ENCODE data around the gene KCNB1. TPM values are rescaled to one million over a fixed set of nuclear protein-coding genes. Genes with fewer than 3 reads are reported as not detected.

Gene KCNB1
- total RNA-seq, 6 donors from 2014 or later = 0.40 to 2.2 (median 0.98) TPM

DNA sequence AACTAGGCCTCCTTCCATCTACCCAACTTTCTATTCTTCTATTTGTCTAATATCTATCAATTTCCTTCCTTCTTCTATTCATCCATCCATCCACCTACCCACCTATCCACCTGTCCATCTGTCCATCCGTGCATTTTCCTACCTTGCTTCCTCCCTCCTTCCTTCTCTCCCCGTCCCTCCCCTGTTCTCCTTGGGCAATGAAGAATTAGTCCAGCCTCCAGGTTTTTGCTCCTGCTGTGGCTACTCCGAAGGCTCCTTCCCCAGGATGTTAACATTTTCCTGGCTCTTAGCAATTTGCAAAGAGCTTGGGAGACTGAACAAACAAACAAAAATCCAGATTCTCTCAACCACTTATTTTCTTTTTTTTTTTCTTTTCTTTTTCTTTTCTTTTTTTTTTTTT lies 81.6 kb downstream of the KCNB1 start:
- H3K4me1 ChIP-seq = no peaks in the 10 kb centered on the region
- H3K27me3 ChIP-seq = no peaks in the 10 kb centered on the region
- WGBS, 2 donors = 38 to 52% methylated on average over 3 of the region's 3 CpGs
- ATAC-seq (ENCODE audit: low FRiP score in 2 of 2) (no peak), DNase-seq (no peak)
- TF ChIP-seq POLR2AphosphoS5 (IDR thresholded peaks at IDR 0.05) (no peak), EP300 (IDR thresholded peaks at IDR 0.05) (no peak)
- no peaks in the 10 kb centered on the region for H3K9me3 ChIP-seq
- H3K36me3 ChIP-seq = no peaks in the 10 kb centered on the region
- H3K4me3 ChIP-seq = no peak overlapping the region
- H3K27ac ChIP-seq = peak overlapping the region in 1 of 4 donors; percentile 48

- WGBS, 2 donors = 71 to 82% methylated on average over 4 to 7 of the region's 7 CpGs
- TF ChIP-seq POLR2A (IDR thresholded peaks at IDR 0.05) = no peak
- TF ChIP-seq EP300 (IDR thresholded peaks at IDR 0.05) = no peak
- no peak for TF ChIP-seq CTCF (IDR thresholded peaks at IDR 0.05)
- no peak for TF ChIP-seq POLR2AphosphoS5 (IDR thresholded peaks at IDR 0.05)
- no peaks in the 10 kb centered on the region for H3K27me3 ChIP-seq
- DNase-seq = no peak
- no peaks in the 10 kb centered on the region for H3K36me3 ChIP-seq
- no peaks in the 10 kb centered on the region for H3K4me1 ChIP-seq
- no peaks in the 10 kb centered on the region for H3K9me3 ChIP-seq
- peak overlapping the region in 1 of 4 donors; percentile 48 for H3K27ac ChIP-seq
- H3K4me3 ChIP-seq = no peak overlapping the region
- ATAC-seq (ENCODE audit: low FRiP score in 2 of 2) = peak in 1 of 2 donors; percentile 61
These were observed 82.1 kb downstream of the KCNB1 start for GRCh38 chr20:49400410-49400809.

- Histone ChIP-seq H3K27ac (peak overlapping the region in 1 of 4 donors; percentile 48), H3K36me3 (no peaks in the 10 kb centered on the region), H3K27me3 (no peaks in the 10 kb centered on the region), H3K4me3 (no peak overlapping the region), H3K9me3 (no peaks in the 10 kb centered on the region), H3K4me1 (no peaks in the 10 kb centered on the region)
- DNase-seq (no peak), ATAC-seq (ENCODE audit: low FRiP score in 2 of 2) (no peak)
- TF ChIP-seq CTCF (IDR thresholded peaks at IDR 0.05) (no peak), POLR2A (IDR thresholded peaks at IDR 0.05) (no peak), POLR2AphosphoS5 (IDR thresholded peaks at IDR 0.05) (no peak), EP300 (IDR thresholded peaks at IDR 0.05) (no peak)
- 44 to 57% methylated on average over 5 of the region's 5 CpGs for WGBS, 2 donors
These were observed 83.1 kb downstream of the KCNB1 start for GRCh38 chr20:49399329-49399728.

GRCh38 chr20:49398401-49399144 lies 83.9 kb downstream of the KCNB1 start:
- TF ChIP-seq EP300 (IDR thresholded peaks at IDR 0.05) = no peak
- Histone ChIP-seq H3K27me3 (no peaks in the 10 kb centered on the region), H3K4me3 (no peak overlapping the region), H3K4me1 (no peaks in the 10 kb centered on the region), H3K9me3 (no peaks in the 10 kb centered on the region), H3K36me3 (no peaks in the 10 kb centered on the region), H3K27ac (no peak overlapping the region)
- WGBS, 2 donors = 81 to 84% methylated on average over 4 of the region's 4 CpGs
- DNase-seq = no peak
- ATAC-seq (ENCODE audit: low FRiP score in 2 of 2) = no peak

- DNase-seq = no peak
- Histone ChIP-seq H3K9me3 (no peaks in the 10 kb centered on the region), H3K4me3 (no peak overlapping the region), H3K36me3 (no peaks in the 10 kb centered on the region), H3K27ac (no peak overlapping the region), H3K4me1 (no peaks in the 10 kb centered on the region), H3K27me3 (no peaks in the 10 kb centered on the region)
- ATAC-seq (ENCODE audit: low FRiP score in 2 of 2) = peak in 1 of 2 donors; percentile 50
- WGBS, 2 donors = 79 to 81% methylated on average over 6 of the region's 6 CpGs
- TF ChIP-seq CTCF (IDR thresholded peaks at IDR 0.05) (no peak), EP300 (IDR thresholded peaks at IDR 0.05) (no peak), POLR2A (IDR thresholded peaks at IDR 0.05) (no peak), POLR2AphosphoS5 (IDR thresholded peaks at IDR 0.05) (no peak)
These were observed 84.9 kb downstream of the KCNB1 start for GRCh38 chr20:49397525-49397924.

- Histone ChIP-seq H3K36me3 (no peaks in the 10 kb centered on the region), H3K4me1 (no peaks in the 10 kb centered on the region)
- WGBS, 2 donors = 93 to 95% methylated on average over 7 of the region's 7 CpGs
These were observed 86.2 kb downstream of the KCNB1 start for GRCh38 chr20:49396230-49396629.

More at GRCh38 chr20:49396230-49396629, 86.2 kb downstream of the KCNB1 start:
- TF ChIP-seq POLR2A (IDR thresholded peaks at IDR 0.05) = no peak
- no peak for TF ChIP-seq POLR2AphosphoS5 (IDR thresholded peaks at IDR 0.05)
- no peak for TF ChIP-seq CTCF (IDR thresholded peaks at IDR 0.05)
- TF ChIP-seq EP300 (IDR thresholded peaks at IDR 0.05) = no peak
- no peaks in the 10 kb centered on the region for H3K9me3 ChIP-seq
- no peak for DNase-seq
- H3K27me3 ChIP-seq = no peaks in the 10 kb centered on the region
- H3K27ac ChIP-seq = no peak overlapping the region
- no peak overlapping the region for H3K4me3 ChIP-seq
- no peak for ATAC-seq (ENCODE audit: low FRiP score in 2 of 2)

Measured in upper lobe of left lung (tissue), 6 donors.